AG09309 (cell line): ENCODE results near the gene ABCC11.

Experiments
- DNase-seq: peaks from one replicate; pipeline ENCODE4 v3.0.0-alpha.2; 2010; ENCODE audit warnings: low read depth
- H3K4me3 ChIP-seq: 2 replicates; pipeline ENCODE4 v1.5.1; 2011; ENCODE audit warnings: mild to moderate bottlenecking, low read depth, low read length, moderate library complexity; ENCODE audit not compliant: control insufficient read depth
- CTCF ChIP-seq: IDR thresholded peaks from 2 replicates; pipeline ENCODE4 v1.5.1; 2011; ENCODE audit warnings: mild to moderate bottlenecking, low read depth, low read length, inconsistent platforms; ENCODE audit not compliant: insufficient read depth, control insufficient read depth; ENCODE audit errors: missing control alignments

The ABCC11 gene

GRCh38 chr16:48128769-48129168, 118.6 kb downstream of the ABCC11 start:
- no peak overlapping the region for H3K4me3 ChIP-seq
- no peak for DNase-seq
- no peak for TF ChIP-seq CTCF

DNA sequence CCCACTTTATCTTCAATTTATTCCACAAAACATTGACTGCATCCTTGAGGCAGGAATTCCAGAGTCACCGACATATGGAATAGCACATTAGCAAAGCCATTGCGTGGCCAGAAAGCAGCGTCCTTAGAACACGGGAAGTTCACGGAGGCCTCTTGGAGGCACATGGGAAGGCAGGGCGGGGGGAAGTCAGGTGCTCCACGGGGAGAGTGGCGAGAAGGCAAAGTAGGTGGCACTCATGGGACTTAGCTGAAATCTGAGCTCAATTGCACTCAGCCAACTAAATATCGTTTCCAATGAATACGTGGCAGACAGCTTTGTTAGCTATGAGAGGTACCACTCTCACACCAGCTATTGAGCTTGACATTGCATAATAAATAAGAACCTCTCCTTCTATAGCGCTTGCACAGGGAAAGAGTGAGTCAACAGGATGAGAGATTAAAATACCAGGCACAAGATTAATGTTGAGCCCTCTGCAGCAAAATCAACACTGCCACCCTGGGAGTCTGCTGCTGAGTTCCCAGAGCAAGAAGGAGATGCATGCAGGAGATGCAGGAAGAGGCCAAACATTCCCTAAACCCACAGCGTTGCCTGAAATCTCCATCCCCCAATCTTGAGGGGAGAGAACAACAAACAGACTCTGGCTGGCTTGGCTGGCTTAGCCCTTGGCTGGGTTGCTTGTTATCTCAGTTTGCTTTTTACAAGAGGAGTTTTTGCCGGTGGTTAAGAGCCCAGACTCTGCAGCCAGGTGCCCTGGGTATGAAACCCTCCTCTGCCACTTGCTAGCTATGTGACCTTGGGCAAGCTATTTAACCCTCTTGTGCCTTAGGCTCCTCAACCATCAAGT, 120.3 kb downstream of the ABCC11 start:
- no peak overlapping the region for H3K4me3 ChIP-seq
- no peak for TF ChIP-seq CTCF
- DNase-seq = peak; percentile 98

DNA sequence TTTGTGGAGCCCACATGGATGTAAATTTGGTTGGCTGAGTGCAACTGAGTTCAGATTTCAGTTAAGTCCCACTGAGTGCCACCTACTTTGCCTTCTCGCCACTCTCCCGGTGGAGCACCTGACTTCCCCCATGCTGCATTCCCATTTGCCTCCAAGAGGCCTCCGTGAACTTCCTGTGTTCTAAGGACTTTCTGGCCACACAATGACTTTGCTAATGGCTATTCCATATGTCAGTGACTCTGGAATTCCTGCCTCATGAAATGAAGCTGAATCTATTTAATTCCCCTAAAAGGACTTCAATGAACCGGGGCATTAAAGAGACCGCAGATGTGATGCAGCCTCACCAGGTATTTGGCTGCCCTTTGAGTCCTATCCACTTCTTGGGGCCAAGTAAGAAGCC, 121.5 kb downstream of the ABCC11 start:
- DNase-seq = no peak
- H3K4me3 ChIP-seq = no peak overlapping the region
- no peak for TF ChIP-seq CTCF

GRCh38 chr16:48124266-48124665, 123.1 kb downstream of the ABCC11 start:
- H3K4me3 ChIP-seq = no peak overlapping the region
- TF ChIP-seq CTCF = no peak
- DNase-seq = no peak

DNA sequence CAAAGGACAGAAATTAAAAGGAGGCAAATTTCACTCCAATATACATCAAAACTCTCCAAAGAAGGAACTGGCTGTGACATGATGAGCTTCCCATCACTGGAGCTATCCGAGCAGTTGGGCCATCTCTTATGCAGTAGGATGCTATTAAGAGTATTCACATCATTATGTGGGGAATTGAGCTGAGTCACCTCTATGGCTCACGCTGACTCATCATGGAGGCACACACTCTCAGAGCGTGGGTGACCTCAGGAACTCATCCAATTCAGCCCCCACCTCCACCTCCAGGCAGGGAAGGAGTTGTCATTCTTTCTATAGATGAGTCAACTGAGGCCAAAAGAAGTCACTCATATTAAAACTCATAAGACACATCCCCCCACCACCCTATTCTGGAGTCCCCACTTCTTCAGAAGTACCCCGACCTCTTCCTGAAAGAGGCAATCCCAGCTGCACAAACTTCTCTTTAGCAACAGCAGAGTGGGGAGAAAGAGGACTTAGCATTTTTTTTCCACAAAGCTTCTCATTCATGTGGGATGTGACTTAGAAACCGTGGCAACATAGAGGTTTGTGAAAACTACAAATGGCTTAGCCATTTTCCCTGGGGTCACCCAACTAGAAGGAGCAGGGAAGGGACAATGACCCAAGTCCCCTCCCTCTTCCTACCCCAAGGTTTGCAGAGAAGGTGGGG, 124.1 kb downstream of the ABCC11 start:
- peak; percentile 96 for DNase-seq
- TF ChIP-seq CTCF = no peak
- H3K4me3 ChIP-seq = no peak overlapping the region

GRCh38 chr16:48121276-48121675, 126.1 kb downstream of the ABCC11 start:
- TF ChIP-seq CTCF = no peak
- no peak for DNase-seq
- H3K4me3 ChIP-seq = no peak overlapping the region

GRCh38 chr16:48118841-48119240, 128.5 kb downstream of the ABCC11 start:
- no peak for DNase-seq
- TF ChIP-seq CTCF = no peak
- H3K4me3 ChIP-seq = no peak overlapping the region
